H9 (cell line): ENCODE measurements around the gene SULF2. TPM values are rescaled to one million over a fixed set of nuclear protein-coding genes. Genes with fewer than 3 reads are reported as not detected.

ENCODE experiments used
- DNase-seq: peaks from one replicate; pipeline ENCODE4 v3.0.0-alpha.2; 2017
- H2AFZ ChIP-seq: one replicate; pipeline ENCODE4 v1.6.1; 2013; ENCODE audit warnings: mild to moderate bottlenecking, low read length, control low read depth, moderate library complexity
- H2AK5ac ChIP-seq: 2 replicates; pipeline ENCODE4 v1.6.1; 2013; ENCODE audit warnings: low read length, control low read depth, mixed read lengths; ENCODE audit not compliant: insufficient read length
- H2BK120ac ChIP-seq: one replicate; pipeline ENCODE4 v1.6.1; 2013; ENCODE audit warnings: low read depth, mild to moderate bottlenecking, low read length, control low read depth, inconsistent platforms; ENCODE audit not compliant: poor library complexity, severe bottlenecking
- H2BK12ac ChIP-seq: 2 replicates; pipeline ENCODE4 v1.6.1; 2013; ENCODE audit warnings: low read length, control low read depth, mixed read lengths, low read depth; ENCODE audit not compliant: insufficient read length
- H2BK15ac ChIP-seq: 2 replicates; pipeline ENCODE4 v1.6.1; 2013; ENCODE audit warnings: low read depth, low read length, control low read depth
- H2BK20ac ChIP-seq: one replicate; pipeline ENCODE4 v1.6.1; 2013; ENCODE audit warnings: low read depth, mild to moderate bottlenecking, low read length, control low read depth, inconsistent platforms; ENCODE audit not compliant: poor library complexity, severe bottlenecking
- H2BK5ac ChIP-seq: 2 replicates; pipeline ENCODE4 v1.6.1; 2013; ENCODE audit warnings: low read length, control low read depth, mixed read lengths; ENCODE audit not compliant: insufficient read length
- H3K14ac ChIP-seq: 2 replicates; pipeline ENCODE4 v1.6.1; 2013; ENCODE audit warnings: low read length, control low read depth; ENCODE audit not compliant: insufficient read depth
- H3K18ac ChIP-seq: 2 replicates; pipeline ENCODE4 v1.6.1; 2013; ENCODE audit warnings: low read depth, mild to moderate bottlenecking, mixed read lengths, low read length, control low read depth; ENCODE audit not compliant: insufficient read length
- H3K23ac ChIP-seq: 2 replicates; pipeline ENCODE4 v1.6.1; 2013; ENCODE audit warnings: low read length, control low read depth, mixed read lengths, low read depth; ENCODE audit not compliant: insufficient read length
- H3K23me2 ChIP-seq: 2 replicates; pipeline ENCODE4 v1.6.1; 2013; ENCODE audit warnings: low read depth, mild to moderate bottlenecking, mixed read lengths, low read length, control low read depth; ENCODE audit not compliant: insufficient read length, poor library complexity, severe bottlenecking
- H3K27ac ChIP-seq: 2 replicates; pipeline ENCODE4 v1.5.1; 2013; ENCODE audit warnings: low read length, control low read depth, mixed read lengths, low read depth; ENCODE audit not compliant: insufficient read length
- H3K27me3 ChIP-seq: 2 replicates; pipeline ENCODE4 v1.6.1; 2013; ENCODE audit warnings: low read length, control low read depth, inconsistent platforms; ENCODE audit not compliant: insufficient read depth
- H3K4ac ChIP-seq: 2 replicates; pipeline ENCODE4 v1.6.1; 2013; ENCODE audit warnings: low read depth, mild to moderate bottlenecking, control low read depth, inconsistent platforms, low read length, moderate library complexity
- H3K4me1 ChIP-seq: 2 replicates; pipeline ENCODE4 v1.6.1; 2013; ENCODE audit warnings: low read length, control low read depth, inconsistent platforms; ENCODE audit not compliant: insufficient read depth
- H3K4me2 ChIP-seq: 2 replicates; pipeline ENCODE4 v1.6.1; 2013; ENCODE audit warnings: low read length, control low read depth, mixed read lengths; ENCODE audit not compliant: insufficient read length, insufficient read depth
- H3K56ac ChIP-seq: 2 replicates; pipeline ENCODE4 v1.6.1; 2013; ENCODE audit warnings: low read depth, mild to moderate bottlenecking, mixed read lengths, low read length, control low read depth; ENCODE audit not compliant: insufficient read length
- H3K79me1 ChIP-seq: 2 replicates; pipeline ENCODE4 v1.6.1; 2013; ENCODE audit warnings: low read depth, mild to moderate bottlenecking, moderate library complexity, low read length, control low read depth, inconsistent platforms; ENCODE audit not compliant: insufficient read depth, poor library complexity, severe bottlenecking
- H3K79me2 ChIP-seq: 2 replicates; pipeline ENCODE4 v1.6.1; 2013; ENCODE audit warnings: low read length, control low read depth, inconsistent platforms; ENCODE audit not compliant: insufficient read depth
- H3K9ac ChIP-seq: 2 replicates; pipeline ENCODE4 v1.6.1; 2013; ENCODE audit warnings: low read length, control low read depth, mixed read lengths; ENCODE audit not compliant: insufficient read length; ENCODE audit errors: extremely low read depth
- H3K9me3 ChIP-seq: one replicate; pipeline ENCODE4 v1.6.1; 2013; ENCODE audit warnings: low read depth, low read length, inconsistent platforms; ENCODE audit not compliant: control insufficient read depth
- H3T11ph ChIP-seq: one replicate; pipeline ENCODE4 v1.6.1; 2013; ENCODE audit warnings: mild to moderate bottlenecking, low read length, control low read depth, inconsistent platforms
- H4K20me1 ChIP-seq: one replicate; pipeline ENCODE4 v1.6.1; 2013; ENCODE audit not compliant: control insufficient read depth, insufficient read length, insufficient read depth
- H4K5ac ChIP-seq: 2 replicates; pipeline ENCODE4 v1.6.1; 2013; ENCODE audit warnings: low read depth, mild to moderate bottlenecking, mixed read lengths, low read length, control low read depth; ENCODE audit not compliant: insufficient read length
- H4K8ac ChIP-seq: replicated peaks from 2 replicates; pipeline ENCODE4 v1.6.1; 2013; ENCODE audit warnings: low read length, control low read depth, mixed read lengths, low read depth; ENCODE audit not compliant: insufficient read length
- H4K91ac ChIP-seq: 2 replicates; pipeline ENCODE4 v1.6.1; 2013; ENCODE audit warnings: low read depth, mild to moderate bottlenecking, moderate library complexity, mixed read lengths, low read length, control low read depth; ENCODE audit not compliant: insufficient read length
- H3K27ac Mint-ChIP-seq, 3 experiments: 2 replicates in 2 of 3; 3 replicates in 1 of 3; pipeline ENCODE4 v1.8.0; 2020 to 2021; ENCODE audit warnings: mixed read lengths in 3 of 3, mild to moderate bottlenecking in 1 of 3, moderate library complexity in 1 of 3
- H3K27me3 Mint-ChIP-seq: 2 replicates; pipeline ENCODE4 v1.8.0; 2021; ENCODE audit warnings: low read depth, mild to moderate bottlenecking, moderate library complexity, mixed read lengths
- H3K36me3 Mint-ChIP-seq, 3 experiments: 2 replicates in 2 of 3; 3 replicates in 1 of 3; pipeline ENCODE4 v1.8.0; 2020 to 2021; ENCODE audit warnings: low read depth in 3 of 3, mixed read lengths in 3 of 3; ENCODE audit not compliant: insufficient read depth in 1 of 3
- H3K4me1 Mint-ChIP-seq, 2 experiments: 2 replicates each; pipeline ENCODE4 v1.8.0; 2020; ENCODE audit warnings: mixed read lengths in 2 of 2
- H3K4me3 Mint-ChIP-seq, 2 experiments: 2 replicates in 1 of 2; 3 replicates in 1 of 2; pipeline ENCODE4 v1.8.0; 2020 to 2021; ENCODE audit warnings: mild to moderate bottlenecking in 2 of 2, mixed read lengths in 2 of 2, moderate library complexity in 1 of 2
- H3K9me3 Mint-ChIP-seq, 2 experiments: 2 replicates in 1 of 2; 3 replicates in 1 of 2; pipeline ENCODE4 v1.8.0; 2020; ENCODE audit warnings: mild to moderate bottlenecking in 2 of 2, mixed read lengths in 2 of 2, moderate library complexity in 1 of 2
- WGBS: extraction: QIAGEN DNeasy Blood & Tissue Kit; methylation state at CpG from one replicate; pipeline ENCODE4 v1.1.7; 2013; ENCODE audit warnings: missing lambda C conversion rate, low lambda C conversion rate, mixed read lengths; ENCODE audit not compliant: insufficient read length; ENCODE audit errors: extremely low coverage; 5-methylcytosine and 5-hydroxymethylcytosine counted together
- total RNA-seq: library from RNA; stranded (reverse); gene quantifications from 2 replicates; pipeline ENCODE4 v1.2.1, GENCODE V29; 2021
- TF ChIP-seq, protein P1 (sequence below): fragments of 200-600 bp; sonication (generic); conservative IDR thresholded peaks from 3 replicates; pipeline ENCODE4 v1.8.0; 2021; ENCODE audit warnings: antibody characterized with exemption, mild to moderate bottlenecking

The SULF2 gene
- total RNA-seq, 1 experiment from 2014 or later, result 31.2 TPM

DNA sequence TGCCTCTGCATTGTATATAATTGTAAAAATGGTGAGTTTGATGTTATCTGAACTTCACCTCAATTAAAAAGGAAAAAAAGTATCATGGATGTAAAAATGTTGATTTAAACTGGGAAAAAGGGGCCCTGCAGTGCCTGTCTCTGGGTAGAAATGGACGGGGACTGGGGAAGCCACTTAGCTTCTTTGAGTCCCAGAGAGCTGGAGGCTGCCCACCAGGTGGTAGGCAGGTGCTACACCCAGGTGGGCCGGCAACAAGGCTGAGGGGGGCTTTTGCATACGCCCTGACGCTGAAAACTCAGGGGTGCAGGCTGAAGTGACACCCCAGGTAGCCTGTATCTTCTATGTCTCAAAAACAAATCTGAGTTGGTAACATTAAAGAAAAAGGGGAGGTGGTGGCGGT, 118.2 kb downstream of the SULF2 start:
- no peaks in the 10 kb centered on the region for H3K79me1 ChIP-seq
- no peaks in the 10 kb centered on the region for H3K27me3 ChIP-seq
- no peaks in the 10 kb centered on the region for H3K9me3 ChIP-seq
- H3K23me2 ChIP-seq, result no peaks in the 10 kb centered on the region
- no peak overlapping the region for H3K9ac ChIP-seq
- H3K79me2 ChIP-seq, result no peaks in the 10 kb centered on the region
- H2AFZ ChIP-seq, result no peak overlapping the region
- no peak for DNase-seq
- no CpG with 5 or more reads among the region's 5 CpGs for whole genome bisulfite sequencing
- no peak overlapping the region for H4K5ac ChIP-seq
- H3T11ph ChIP-seq, result no peak overlapping the region
- H3K14ac ChIP-seq, result no peak overlapping the region
- H3K4me2 ChIP-seq, result no peak overlapping the region
- H3K27ac ChIP-seq, result no peak overlapping the region
- H4K8ac ChIP-seq, result no peak overlapping the region
- H2BK12ac ChIP-seq, result no peak overlapping the region
- no peak overlapping the region for H2BK5ac ChIP-seq
- H2BK120ac ChIP-seq, result no peak overlapping the region
- no peak overlapping the region for H2BK15ac ChIP-seq
- no peak overlapping the region for H3K23ac ChIP-seq
- H3K36me3 Mint-ChIP-seq, result peaks cover 0 to 7% (median 0%) of the 10 kb centered on the region in 3 experiments; a peak in 2 of 7 replicates
- TF ChIP-seq, protein P1, sequence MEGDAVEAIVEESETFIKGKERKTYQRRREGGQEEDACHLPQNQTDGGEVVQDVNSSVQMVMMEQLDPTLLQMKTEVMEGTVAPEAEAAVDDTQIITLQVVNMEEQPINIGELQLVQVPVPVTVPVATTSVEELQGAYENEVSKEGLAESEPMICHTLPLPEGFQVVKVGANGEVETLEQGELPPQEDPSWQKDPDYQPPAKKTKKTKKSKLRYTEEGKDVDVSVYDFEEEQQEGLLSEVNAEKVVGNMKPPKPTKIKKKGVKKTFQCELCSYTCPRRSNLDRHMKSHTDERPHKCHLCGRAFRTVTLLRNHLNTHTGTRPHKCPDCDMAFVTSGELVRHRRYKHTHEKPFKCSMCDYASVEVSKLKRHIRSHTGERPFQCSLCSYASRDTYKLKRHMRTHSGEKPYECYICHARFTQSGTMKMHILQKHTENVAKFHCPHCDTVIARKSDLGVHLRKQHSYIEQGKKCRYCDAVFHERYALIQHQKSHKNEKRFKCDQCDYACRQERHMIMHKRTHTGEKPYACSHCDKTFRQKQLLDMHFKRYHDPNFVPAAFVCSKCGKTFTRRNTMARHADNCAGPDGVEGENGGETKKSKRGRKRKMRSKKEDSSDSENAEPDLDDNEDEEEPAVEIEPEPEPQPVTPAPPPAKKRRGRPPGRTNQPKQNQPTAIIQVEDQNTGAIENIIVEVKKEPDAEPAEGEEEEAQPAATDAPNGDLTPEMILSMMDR, result no peak
- H3K27ac Mint-ChIP-seq, result no peak overlapping the region; a peak in 1 of 7 replicates
- H3K9me3 Mint-ChIP-seq, result peaks cover 0 to 2% of the 10 kb centered on the region in 2 experiments; a peak in 1 of 5 replicates
- no peak overlapping the region for H3K56ac ChIP-seq
- no peak overlapping the region for H3K4ac ChIP-seq
- H4K91ac ChIP-seq, result no peak overlapping the region
- no peak overlapping the region for H2BK20ac ChIP-seq
- H3K4me3 Mint-ChIP-seq, result no peak overlapping the region; a peak in 1 of 5 replicates
- no peak overlapping the region for H3K18ac ChIP-seq
- H4K20me1 ChIP-seq, result no peaks in the 10 kb centered on the region
- H2AK5ac ChIP-seq, result no peak overlapping the region
- H3K4me1 ChIP-seq, result no peaks in the 10 kb centered on the region
- H3K4me1 Mint-ChIP-seq, result peaks cover 13 to 23% of the 10 kb centered on the region in 2 experiments
- peaks cover 3% of the 10 kb centered on the region for H3K27me3 Mint-ChIP-seq
